Coronary artery (tissue), 2 donors: ENCODE data around the gene CPA2.
"Not testable (repeated sequence)": the region's sequence is repeated elsewhere in the genome, so short reads cannot be mapped to it uniquely, and the experiment has no call there.

Source experiments
- DNase-seq: peaks from one replicate; pipeline ENCODE4 v3.0.0-alpha.2; 2017; ENCODE audit warnings: low spot score
- H3K27ac ChIP-seq, 2 donors: fragments of 200-600 bp; sonication (generic); one replicate each; pipeline ENCODE4 v1.5.1; 2016 to 2019
- H3K4me3 ChIP-seq: fragments of 200-600 bp; sonication (generic); 2 replicates; pipeline ENCODE4 v1.5.1; 2016; ENCODE audit warnings: mild to moderate bottlenecking, moderate library complexity
- TF ChIP-seq, protein P1 (sequence below): fragments of 200-600 bp; sonication (generic); IDR thresholded peaks from one replicate; pipeline ENCODE4 v1.5.1; 2019; ENCODE audit warnings: antibody characterized with exemption

CPA2 gene

DNA sequence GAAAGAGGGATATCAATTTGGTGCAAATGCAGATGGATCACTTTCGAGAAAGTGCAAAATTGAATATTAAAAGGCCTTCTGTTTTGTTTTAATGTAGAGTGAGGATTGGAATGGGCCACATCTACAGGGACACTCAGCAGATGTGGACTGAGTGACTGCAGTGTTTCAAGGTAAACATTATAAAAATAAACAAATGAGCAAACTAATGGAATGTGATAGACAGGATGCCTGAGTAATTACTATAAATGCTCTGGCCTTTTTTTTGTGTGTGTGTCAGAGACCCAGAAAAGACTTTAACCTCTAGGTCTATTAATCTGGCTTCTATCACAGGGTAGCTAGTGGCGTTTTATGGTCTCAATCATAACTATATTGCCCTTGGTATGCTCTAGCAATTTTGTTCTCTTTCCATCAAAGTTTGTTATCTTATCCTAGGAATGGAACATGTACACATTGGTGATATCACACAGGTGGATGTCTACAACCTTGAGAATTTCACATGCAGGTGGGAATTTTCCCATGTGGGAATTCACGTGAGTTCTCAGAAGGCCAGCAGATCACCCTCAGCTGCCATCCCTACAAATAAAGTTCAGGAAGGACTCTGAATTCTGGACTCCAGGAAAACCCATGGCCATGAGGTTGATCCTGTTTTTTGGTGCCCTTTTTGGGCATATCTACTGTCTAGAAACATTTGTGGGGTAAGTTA is at the start of gene CPA2:
Gene CPA2, plus strand, starts transcription at position 606 of the 703 bp plus-strand sequence. Its CDS starts 19 bp downstream, at position 625.
- no peak for DNase-seq
- H3K4me3 ChIP-seq: no peak within 1 kb of the TSS

DNA sequence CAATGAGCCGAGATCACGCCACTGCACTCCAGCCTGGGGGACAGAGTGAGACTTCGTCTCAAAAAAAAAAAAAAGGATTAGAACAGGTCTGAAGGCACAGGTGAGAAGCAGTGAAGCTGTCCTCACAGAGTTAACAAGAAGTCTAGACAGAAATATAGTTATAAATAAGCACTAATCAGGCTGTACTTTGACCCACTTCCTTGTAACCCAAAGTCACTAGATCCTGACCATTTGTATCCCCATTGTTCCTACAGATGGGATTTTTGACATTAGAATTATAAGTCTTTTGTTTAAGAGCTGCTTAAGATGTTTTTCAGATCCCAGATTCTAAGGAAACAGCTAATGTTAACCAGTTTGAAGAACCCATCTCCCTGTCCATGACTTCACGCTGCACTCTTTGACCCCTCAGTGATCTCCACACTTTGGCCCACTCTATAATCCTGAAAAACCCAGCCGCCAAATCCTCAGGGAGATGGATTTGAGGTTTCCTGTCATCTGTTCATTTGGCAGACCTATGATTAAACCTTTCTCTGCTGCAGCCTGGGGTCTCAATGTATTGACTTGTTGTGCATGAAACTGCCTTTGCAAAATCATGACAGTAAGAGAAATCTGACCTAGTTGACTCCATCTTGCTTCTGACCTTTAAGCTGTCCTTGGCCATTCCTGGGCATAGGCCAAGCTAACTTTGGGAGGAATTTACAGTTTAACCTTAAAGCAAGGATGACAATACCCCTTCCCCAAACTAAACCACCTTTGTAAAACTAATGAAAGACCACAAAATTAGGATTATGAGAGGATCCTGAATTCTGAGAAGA is 47.6 kb upstream of the CPA2 start:
- Histone ChIP-seq H3K4me3 (no peak overlapping the region), H3K27ac (no peak overlapping the region)
- TF ChIP-seq, protein P1, sequence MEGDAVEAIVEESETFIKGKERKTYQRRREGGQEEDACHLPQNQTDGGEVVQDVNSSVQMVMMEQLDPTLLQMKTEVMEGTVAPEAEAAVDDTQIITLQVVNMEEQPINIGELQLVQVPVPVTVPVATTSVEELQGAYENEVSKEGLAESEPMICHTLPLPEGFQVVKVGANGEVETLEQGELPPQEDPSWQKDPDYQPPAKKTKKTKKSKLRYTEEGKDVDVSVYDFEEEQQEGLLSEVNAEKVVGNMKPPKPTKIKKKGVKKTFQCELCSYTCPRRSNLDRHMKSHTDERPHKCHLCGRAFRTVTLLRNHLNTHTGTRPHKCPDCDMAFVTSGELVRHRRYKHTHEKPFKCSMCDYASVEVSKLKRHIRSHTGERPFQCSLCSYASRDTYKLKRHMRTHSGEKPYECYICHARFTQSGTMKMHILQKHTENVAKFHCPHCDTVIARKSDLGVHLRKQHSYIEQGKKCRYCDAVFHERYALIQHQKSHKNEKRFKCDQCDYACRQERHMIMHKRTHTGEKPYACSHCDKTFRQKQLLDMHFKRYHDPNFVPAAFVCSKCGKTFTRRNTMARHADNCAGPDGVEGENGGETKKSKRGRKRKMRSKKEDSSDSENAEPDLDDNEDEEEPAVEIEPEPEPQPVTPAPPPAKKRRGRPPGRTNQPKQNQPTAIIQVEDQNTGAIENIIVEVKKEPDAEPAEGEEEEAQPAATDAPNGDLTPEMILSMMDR: no peak
- no peak for DNase-seq

More for the DNA sequence above, at the start of gene CPA2:
- H3K27ac ChIP-seq: no peak within 1 kb of the TSS
- TF ChIP-seq, protein P1: no peak

DNA sequence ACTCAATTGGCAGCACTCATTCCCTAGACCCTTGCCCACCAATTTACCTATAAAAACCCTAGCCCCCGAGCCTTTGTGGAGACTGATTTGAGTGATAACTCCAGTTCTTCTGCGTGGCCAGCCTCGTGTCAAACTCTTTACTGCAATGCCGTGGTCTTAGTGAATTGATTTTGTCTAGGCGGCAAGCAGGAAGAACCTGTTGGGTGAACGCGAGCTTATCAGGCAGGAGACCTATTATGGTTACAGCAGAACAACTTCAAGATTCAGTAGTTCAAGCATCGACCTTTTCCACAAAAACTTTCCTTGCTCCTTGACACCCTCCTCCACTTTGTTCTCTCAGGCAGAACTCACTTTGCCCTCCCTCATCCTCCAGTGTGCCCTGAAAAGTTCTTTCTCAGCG is 46.8 kb upstream of the CPA2 start:
- Histone ChIP-seq H3K4me3 (no peak overlapping the region), H3K27ac (no peak overlapping the region)
- TF ChIP-seq, protein P1: no peak
- no peak for DNase-seq

DNA sequence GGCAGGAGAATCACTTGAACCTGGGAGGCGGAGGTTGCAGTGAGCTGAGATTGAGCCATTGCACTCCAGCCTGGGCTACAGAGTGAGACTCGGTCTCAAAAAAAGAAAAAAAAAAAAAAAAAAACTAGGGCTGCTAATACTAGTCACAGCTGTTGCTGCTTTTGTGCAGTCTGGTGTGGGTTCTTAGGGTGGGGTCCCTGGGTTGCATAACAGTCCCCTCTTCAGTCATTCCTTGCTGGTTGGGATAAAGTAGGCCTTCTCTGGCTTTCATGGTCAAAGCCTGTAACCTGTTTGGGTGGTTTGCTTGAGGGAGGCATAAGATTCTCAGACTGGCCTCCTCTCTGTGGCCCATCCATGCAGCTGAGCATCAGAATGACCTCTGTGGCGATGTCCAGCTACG is 44.9 kb upstream of the CPA2 start:
- TF ChIP-seq, protein P1: no peak
- Histone ChIP-seq H3K27ac (no peak overlapping the region), H3K4me3 (no peak overlapping the region)
- no peak for DNase-seq

DNA sequence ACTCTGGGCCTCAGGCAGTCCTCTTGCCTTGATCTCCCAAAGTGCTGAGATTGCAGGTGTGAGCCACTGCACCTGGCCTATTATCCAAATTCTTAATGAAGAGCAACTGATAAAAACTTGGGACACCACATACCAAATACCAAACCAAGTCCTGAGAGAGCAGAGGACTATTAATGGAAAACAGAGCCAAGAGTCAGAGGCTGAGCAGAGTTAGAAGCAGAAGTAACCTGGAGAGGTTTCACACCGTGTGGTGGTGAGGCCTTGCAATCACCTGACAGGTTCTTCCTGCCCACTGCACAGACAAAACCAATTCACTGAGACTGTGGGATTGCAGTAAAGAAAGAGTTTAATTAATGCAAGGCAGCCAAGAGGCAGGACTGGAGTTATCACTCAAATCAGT is 43.0 kb upstream of the CPA2 start:
- Histone ChIP-seq H3K27ac (no peak overlapping the region), H3K4me3 (no peak overlapping the region)
- DNase-seq: no peak
- TF ChIP-seq, protein P1: no peak

DNA sequence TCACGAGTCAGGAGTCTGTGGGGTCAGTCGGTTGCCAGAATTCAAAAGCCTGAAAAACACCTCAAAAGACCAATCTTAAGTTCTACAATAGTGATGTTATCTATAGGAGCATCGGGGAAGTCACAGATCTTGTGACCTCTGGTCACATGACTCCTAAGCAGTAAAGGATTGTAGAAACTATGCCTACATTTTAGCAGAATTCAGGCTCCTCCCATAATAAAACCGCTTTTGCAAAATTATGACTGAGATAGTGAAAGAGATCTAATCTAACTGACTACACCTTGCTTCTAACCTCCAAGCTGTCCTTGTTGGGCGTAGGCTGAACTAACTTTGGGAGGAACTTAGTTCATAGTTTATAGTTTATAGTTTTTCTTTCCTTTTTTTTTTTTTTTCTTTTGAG is 42.5 kb upstream of the CPA2 start:
- Histone ChIP-seq H3K27ac (no peak overlapping the region), H3K4me3 (no peak overlapping the region)
- TF ChIP-seq, protein P1: no peak
- no peak for DNase-seq

DNA sequence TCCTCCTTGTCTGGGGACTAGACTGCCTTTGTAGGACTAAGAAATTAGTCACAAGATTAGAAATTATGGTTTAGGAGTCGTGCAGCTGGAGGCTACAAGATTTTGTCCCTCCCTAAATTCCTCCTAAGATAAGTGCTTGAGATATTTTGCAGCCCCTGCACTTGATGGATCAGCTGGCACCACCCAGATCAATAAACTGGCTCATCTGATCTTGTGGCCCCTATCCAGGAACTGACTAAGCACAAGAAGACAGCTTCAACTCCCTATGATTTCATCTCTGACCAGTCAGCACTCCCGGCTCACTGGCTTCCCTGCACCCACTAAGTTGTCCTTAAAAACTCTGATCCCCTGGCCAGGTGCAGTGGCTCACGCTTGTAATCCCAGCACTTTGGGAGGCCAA is 41.7 kb upstream of the CPA2 start:
- H3K27ac ChIP-seq, H3K4me3 ChIP-seq, DNase-seq: not testable (repeated sequence)
